Tibial artery (tissue), 4 donors: ENCODE data around the gene MYOM1.

ENCODE experiments used
- DNase-seq, 2 donors: peaks; one replicate each; pipeline ENCODE4 v3.0.0-alpha.2; 2019
- H3K27ac ChIP-seq, 2 donors: fragments of 200-600 bp; sonication (generic) in 1 of 2; 1 replicate in 1 of 2; 2 replicates in 1 of 2; pipeline ENCODE4 v1.5.1; 2018 to 2019; ENCODE audit warnings: mild to moderate bottlenecking in 1 of 2
- H3K27me3 ChIP-seq, 2 donors: fragments of 200-600 bp; sonication (generic) in 1 of 2; one replicate each; pipeline versions ENCODE4 v1.5.1 to v1.6.0; 2016 to 2019
- H3K36me3 ChIP-seq, 3 donors: fragments of 200-600 bp; sonication (generic) in 2 of 3; one replicate each; pipeline ENCODE4 v1.5.1; 2016 to 2019; ENCODE audit warnings: mild to moderate bottlenecking in 2 of 3
- H3K4me1 ChIP-seq, 4 donors: fragments of 200-600 bp; sonication (generic) in 2 of 4; 1 replicate in 3 of 4; 2 replicates in 1 of 4; pipeline ENCODE4 v1.5.1; 2016 to 2019
- H3K4me3 ChIP-seq, 2 donors: fragments of 200-600 bp; sonication (generic) in 1 of 2; 1 replicate in 1 of 2; 2 replicates in 1 of 2; pipeline ENCODE4 v1.5.1; 2018 to 2019; ENCODE audit warnings: mild to moderate bottlenecking in 2 of 2
- H3K9me3 ChIP-seq, 3 donors: fragments of 200-600 bp; sonication (generic) in 1 of 3; one replicate each; pipeline ENCODE4 v1.5.1; 2016 to 2019
- intact Hi-C: fragments of 100-400 bp; cut with DNase I; formaldehyde crosslinking; loops from one replicate; pipeline ENCODE4 v1.15.0; 2023; ENCODE audit warnings: low total_unique reads
- TF ChIP-seq, protein P1 (sequence below), 2 experiments: fragments of 200-600 bp in 1 of 2; fragments of 450-650 bp in 1 of 2; IDR thresholded peaks; one replicate each; pipeline ENCODE4 v1.5.1; 2017 to 2019; ENCODE audit warnings: antibody characterized with exemption in 2 of 2, mild to moderate bottlenecking in 1 of 2, moderate library complexity in 1 of 2

MYOM1 gene

GRCh38 chr18:3257627-3258120 lies 37.9 kb upstream of the MYOM1 start:
- H3K4me3 ChIP-seq, result no peak overlapping the region
- H3K27me3 ChIP-seq, result no peaks in the 10 kb centered on the region
- intact Hi-C loops, result no loop called here
- H3K36me3 ChIP-seq, result peaks cover 56 to 60% (median 60%) of the 10 kb centered on the region in 3 donors
- H3K27ac ChIP-seq, result peak overlapping the region; percentile 43 to 98
- peaks cover 0 to 80% (median 44%) of the 10 kb centered on the region in 4 donors for H3K4me1 ChIP-seq
- no peaks in the 10 kb centered on the region for H3K9me3 ChIP-seq
- no peak for DNase-seq
- TF ChIP-seq, protein P1, sequence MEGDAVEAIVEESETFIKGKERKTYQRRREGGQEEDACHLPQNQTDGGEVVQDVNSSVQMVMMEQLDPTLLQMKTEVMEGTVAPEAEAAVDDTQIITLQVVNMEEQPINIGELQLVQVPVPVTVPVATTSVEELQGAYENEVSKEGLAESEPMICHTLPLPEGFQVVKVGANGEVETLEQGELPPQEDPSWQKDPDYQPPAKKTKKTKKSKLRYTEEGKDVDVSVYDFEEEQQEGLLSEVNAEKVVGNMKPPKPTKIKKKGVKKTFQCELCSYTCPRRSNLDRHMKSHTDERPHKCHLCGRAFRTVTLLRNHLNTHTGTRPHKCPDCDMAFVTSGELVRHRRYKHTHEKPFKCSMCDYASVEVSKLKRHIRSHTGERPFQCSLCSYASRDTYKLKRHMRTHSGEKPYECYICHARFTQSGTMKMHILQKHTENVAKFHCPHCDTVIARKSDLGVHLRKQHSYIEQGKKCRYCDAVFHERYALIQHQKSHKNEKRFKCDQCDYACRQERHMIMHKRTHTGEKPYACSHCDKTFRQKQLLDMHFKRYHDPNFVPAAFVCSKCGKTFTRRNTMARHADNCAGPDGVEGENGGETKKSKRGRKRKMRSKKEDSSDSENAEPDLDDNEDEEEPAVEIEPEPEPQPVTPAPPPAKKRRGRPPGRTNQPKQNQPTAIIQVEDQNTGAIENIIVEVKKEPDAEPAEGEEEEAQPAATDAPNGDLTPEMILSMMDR (IDR thresholded peaks at IDR 0.05), result no peak

GRCh38 chr18:3256693-3257626 lies 37.2 kb upstream of the MYOM1 start:
- Histone ChIP-seq H3K4me1 (peaks cover 0 to 87% (median 47%) of the 10 kb centered on the region in 4 donors), H3K27me3 (no peaks in the 10 kb centered on the region), H3K4me3 (no peak overlapping the region), H3K27ac (peak overlapping the region; percentile 43 to 98), H3K36me3 (peaks cover 56 to 60% (median 60%) of the 10 kb centered on the region in 3 donors), H3K9me3 (no peaks in the 10 kb centered on the region)
- no peak for DNase-seq
- TF ChIP-seq, protein P1 (IDR thresholded peaks at IDR 0.05), result no peak
- intact Hi-C loops, result no loop called here

DNA sequence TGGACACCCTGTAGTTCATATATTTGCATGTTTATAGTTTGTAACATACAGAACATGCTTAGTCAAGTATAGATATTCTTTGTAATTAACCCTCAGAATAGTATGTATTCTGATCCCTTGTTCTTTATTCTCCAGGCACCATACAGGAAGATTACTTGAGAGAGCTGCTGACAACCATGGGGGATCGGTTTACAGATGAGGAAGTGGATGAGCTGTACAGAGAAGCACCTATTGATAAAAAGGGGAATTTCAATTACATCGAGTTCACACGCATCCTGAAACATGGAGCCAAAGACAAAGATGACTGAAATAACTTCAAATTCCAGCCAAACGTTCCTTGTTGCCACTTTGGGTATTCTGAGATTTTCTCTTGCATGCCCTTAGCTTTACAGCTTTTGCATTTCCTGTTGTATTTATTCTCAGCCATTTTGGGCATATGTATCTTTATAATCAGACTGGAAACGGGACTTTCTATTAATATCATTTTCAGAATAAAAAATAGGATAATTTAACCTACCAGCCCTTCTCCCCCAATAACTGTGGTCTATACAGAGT lies 35.9 kb upstream of the MYOM1 start:
- no peak overlapping the region for H3K4me3 ChIP-seq
- no peaks in the 10 kb centered on the region for H3K9me3 ChIP-seq
- H3K27ac ChIP-seq, result peak overlapping the region; percentile 13 to 98
- H3K36me3 ChIP-seq, result peaks cover 56 to 60% (median 60%) of the 10 kb centered on the region in 3 donors
- no peaks in the 10 kb centered on the region for H3K27me3 ChIP-seq
- no peak for DNase-seq
- peaks cover 0 to 94% (median 49%) of the 10 kb centered on the region in 4 donors for H3K4me1 ChIP-seq
- intact Hi-C loops, result no loop called here
- TF ChIP-seq, protein P1 (IDR thresholded peaks at IDR 0.05), result no peak

GRCh38 chr18:3254725-3255124 lies 35.0 kb upstream of the MYOM1 start:
- Histone ChIP-seq H3K36me3 (peaks cover 58 to 60% (median 60%) of the 10 kb centered on the region in 3 donors), H3K4me3 (no peak overlapping the region), H3K4me1 (peaks cover 0 to 94% (median 45%) of the 10 kb centered on the region in 4 donors), H3K27ac (peak overlapping the region; percentile 13 to 98), H3K9me3 (no peaks in the 10 kb centered on the region), H3K27me3 (no peaks in the 10 kb centered on the region)
- TF ChIP-seq, protein P1 (IDR thresholded peaks at IDR 0.05), result no peak
- DNase-seq, result no peak
- intact Hi-C loops, result no loop called here

DNA sequence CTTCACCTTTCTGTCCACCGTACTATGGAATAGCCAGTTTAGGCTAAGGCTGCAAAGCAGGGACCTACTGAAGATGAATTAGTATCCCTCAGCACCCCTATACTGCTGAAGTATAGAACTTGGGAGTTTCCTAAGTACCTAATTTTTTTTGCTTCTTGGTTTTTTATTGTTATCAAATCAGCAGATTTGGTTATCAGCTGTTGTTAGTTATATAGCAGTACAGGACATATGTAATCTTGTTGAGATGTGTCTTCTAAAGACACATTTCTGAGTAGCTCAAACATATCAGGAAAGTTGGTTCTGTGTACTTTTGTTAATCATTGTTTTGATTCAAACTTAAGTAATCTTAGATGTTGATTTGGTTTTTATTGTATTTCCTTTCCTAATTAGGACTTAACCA lies 33.1 kb upstream of the MYOM1 start:
- TF ChIP-seq, protein P1 (IDR thresholded peaks at IDR 0.05), result no peak
- intact Hi-C loops, result no loop called here
- H3K4me3 ChIP-seq, result peak overlapping the region; percentile 1 to 6
- no peaks in the 10 kb centered on the region for H3K27me3 ChIP-seq
- no peak for DNase-seq
- H3K4me1 ChIP-seq, result peaks cover 0 to 87% (median 46%) of the 10 kb centered on the region in 4 donors
- H3K9me3 ChIP-seq, result no peaks in the 10 kb centered on the region
- H3K27ac ChIP-seq, result peak overlapping the region; percentile 93 to 98
- peaks cover 48 to 50% (median 48%) of the 10 kb centered on the region in 3 donors for H3K36me3 ChIP-seq
